GM10847 (cell line): Measurements from ENCODE around the gene MYH3.
A peak's percentile ranks its signal among the peaks of the same experiment; 100 is the strongest.

Experiments
- POLR2A ChIP-seq: IDR thresholded peaks from 2 replicates; pipeline ENCODE4 v1.6.1; 2011; ENCODE audit not compliant: insufficient read length; ENCODE audit errors: extremely low read depth

MYH3 gene

GRCh38 chr17:10657148-10657547 is at the start of gene MYH3:
Gene MYH3 (minus strand): TSS chr17:10657309. CDS start chr17:10655064, 2,245 bp downstream.
- TF ChIP-seq POLR2A = no peak

- TF ChIP-seq POLR2A = no peak
These were observed 48.6 kb upstream of the MYH3 start for GRCh38 chr17:10705727-10706126.

GRCh38 chr17:10702574-10702973 is 45.5 kb upstream of the MYH3 start:
- TF ChIP-seq POLR2A = no peak

DNA sequence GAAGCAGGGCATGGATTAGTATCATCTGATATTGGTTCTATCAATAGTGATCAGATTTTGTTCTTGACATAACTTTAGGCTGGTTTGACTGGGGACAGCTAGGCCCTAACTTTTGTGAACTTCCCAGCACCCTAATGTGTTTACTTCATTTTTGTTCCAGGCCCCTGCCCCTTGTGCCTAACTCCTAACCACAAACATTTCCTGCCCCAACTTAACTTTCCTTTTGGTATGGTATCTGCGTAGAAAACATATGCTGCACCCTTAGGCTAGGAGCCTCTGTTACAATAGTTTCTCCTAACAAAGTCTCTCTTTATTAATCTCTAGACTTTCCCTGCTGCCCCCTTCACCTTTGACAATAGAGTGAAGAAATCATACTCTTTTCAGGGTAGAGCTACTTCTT is 42.7 kb upstream of the MYH3 start:
- no peak for TF ChIP-seq POLR2A

DNA sequence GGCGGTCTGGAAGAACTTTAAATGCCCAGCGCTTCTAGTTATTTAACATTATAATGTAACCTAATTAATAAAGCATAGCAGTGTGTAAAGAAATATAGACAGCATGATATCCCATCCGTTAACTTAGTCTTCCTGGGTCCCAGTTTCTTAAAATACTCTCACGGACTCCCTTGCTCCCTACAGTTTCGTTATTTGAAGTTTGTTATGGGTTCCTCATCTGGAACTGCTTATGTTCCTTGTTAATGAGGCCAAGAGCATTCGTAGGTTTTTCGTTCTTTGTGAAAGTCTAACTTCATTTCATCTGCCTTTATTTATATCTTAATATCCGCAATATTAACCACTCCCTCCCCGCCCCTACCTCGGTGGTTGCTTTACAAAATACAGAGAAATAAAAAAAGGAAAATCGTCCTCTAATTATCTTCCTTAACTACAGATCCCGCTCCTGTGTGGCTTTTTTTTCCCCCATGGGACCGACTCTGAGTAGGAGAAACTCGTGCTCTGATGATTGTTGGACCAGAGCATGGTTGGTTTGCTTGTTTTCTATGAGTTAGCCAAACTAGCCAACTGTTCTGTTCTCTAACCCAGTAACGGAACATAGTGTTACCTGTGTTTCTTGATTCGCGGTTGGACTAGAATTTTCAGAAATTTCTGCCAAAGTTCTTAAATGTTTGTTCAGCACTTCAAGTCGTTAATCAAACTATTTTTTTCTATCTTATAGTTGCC is 41.1 kb upstream of the MYH3 start:
- TF ChIP-seq POLR2A = no peak

DNA sequence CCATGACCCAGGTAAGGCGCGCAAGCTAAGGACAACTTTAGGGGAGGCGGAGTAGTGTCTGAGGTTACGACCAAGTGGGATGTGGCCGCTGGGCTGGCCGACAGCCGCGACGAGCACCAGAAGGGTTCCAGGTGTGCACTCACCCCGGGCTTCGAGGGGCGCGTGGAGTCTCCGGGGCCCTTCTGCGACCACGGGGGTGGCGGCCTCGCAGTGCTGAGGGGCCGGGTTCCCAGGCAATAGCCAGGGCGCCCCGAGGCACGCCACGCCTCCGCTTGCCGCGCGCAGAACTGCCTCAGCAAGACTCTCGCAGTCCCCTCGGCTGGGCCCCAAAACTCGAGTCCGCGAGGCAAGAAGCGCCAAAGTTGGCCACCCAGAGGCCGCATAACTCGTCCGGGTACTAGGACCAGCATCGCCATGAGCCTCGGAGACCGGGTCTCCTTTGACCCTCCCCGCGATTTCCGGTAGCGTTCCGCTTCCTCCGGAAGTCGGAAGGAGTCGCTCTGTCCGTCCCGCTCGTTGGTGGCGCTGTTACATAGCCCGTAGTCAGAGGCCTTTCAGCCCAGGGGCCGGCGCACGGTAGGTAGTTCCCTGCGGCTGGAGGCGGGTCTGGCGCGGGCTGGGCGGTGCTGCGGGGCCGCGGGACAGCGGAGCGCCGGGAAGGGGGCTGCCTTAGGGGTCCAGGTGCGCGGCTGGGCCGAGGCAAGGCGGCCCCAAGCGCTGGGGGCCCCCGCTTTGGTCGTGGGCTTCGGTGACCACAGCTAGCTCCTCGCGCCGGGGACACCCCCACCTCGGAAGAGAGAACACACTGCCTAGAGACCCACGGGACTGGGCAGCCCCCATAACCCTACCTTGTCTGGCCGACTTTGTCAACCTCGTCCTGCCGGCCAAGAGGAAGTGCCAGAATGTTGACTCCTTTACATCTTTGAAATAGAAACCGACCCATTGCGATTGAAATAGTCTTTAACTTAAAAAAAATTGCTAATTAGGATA is 40.3 kb upstream of the MYH3 start, which contains the start of the genes ADPRM and SCO1:
Gene ADPRM, plus strand, starts transcription at position 503 of the 990 bp plus-strand sequence. CDS start 7,333 bp downstream, outside the sequence.
Gene SCO1, minus strand, starts transcription at position 442 of the 990 bp plus-strand sequence. Its CDS starts 26 bp downstream, at position 416.
- peak; percentile 93 for TF ChIP-seq POLR2A

- TF ChIP-seq POLR2A = no peak
These were observed 30.4 kb upstream of the MYH3 start for GRCh38 chr17:10687499-10687898.

DNA sequence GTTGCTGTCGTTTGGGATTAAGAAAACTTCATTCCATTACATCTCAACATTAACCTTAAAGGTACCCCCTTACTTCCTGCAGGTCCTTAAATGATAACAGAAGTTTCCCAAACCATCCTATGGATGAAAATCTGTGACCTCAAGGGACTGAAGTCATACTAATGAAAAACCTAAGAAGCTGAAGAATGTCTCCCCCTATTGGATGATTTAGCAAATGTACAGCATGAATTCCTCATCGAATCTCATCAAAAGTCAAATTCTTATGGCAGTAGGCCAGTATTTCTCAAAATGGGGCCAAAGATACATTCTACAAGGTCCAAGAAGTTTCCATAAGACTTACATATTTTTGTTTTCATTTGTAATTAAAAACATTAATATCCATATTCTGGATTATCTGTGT is 26.7 kb upstream of the MYH3 start:
- TF ChIP-seq POLR2A = no peak

DNA sequence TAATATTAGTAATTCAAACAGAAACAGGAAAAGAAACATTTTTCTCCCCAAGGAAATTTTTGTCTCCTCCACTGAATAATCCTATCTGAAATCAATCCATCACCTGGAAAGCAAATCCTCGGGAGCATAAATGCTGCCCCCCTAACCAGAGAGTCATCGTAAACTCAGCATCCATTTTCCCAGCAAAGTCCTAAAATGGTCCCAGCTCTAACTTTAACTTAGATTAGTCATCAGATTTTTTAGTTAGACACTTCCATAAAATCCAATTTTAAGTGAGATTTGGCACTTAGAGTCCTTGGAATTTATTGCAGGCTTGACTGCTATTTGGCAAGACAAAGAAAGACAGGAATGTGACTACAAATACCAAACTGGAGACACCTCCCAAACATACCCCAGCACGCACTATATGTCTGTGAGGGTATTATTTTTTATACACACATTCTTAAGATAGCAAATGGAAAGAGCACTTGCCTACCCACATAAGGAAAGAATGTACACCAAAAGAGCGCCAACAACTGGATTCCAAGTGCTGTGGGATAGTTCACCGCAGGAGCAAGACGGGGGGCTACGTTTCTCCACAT is 24.8 kb upstream of the MYH3 start:
- TF ChIP-seq POLR2A = no peak

DNA sequence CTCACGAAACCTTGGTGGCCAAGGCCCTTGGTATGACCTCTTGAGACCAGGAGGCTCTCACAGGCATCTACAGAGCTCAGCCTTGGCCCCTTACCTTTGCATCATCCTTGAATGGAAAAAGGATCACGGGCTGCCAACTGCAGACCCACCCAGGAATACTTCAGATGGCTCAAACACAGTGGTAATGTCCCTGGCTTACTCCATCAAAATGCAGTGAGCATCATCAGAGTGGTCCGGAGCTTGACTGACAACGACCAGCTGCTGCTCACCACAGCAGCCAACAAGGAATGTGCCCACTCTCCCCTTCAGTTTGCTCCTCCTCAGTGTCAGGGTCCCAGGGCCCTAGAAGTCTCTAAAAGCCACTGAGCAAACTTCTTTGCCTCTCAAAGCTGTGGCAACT is 17.6 kb upstream of the MYH3 start:
- TF ChIP-seq POLR2A = no peak

DNA sequence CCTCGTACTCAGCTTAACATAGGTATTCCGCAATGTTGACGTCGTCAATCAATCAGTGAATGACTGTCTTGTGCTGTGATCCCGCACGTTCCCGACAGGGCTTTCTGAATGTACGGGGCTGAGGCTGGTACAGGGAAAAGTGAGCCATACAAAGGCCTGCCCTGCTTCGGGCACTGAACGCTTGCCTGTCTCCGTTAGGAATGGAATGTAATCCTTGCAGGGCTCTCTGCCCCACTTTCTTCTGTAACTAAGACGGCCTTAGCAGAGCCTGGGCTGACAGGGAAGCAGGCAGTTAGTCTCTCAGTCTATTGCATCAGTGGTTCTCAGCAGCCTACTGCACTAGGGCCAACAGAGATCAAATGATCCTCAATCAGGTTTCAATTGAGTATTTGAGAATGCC is 16.2 kb upstream of the MYH3 start:
- no peak for TF ChIP-seq POLR2A

GRCh38 chr17:10668775-10669174 is 11.7 kb upstream of the MYH3 start:
- TF ChIP-seq POLR2A = no peak

- TF ChIP-seq POLR2A = no peak
These were observed 9.8 kb upstream of the MYH3 start for GRCh38 chr17:10666906-10667305.

GRCh38 chr17:10664571-10664970 is 7.5 kb upstream of the MYH3 start:
- no peak for TF ChIP-seq POLR2A

- no peak for TF ChIP-seq POLR2A
These were observed 6.1 kb upstream of the MYH3 start for GRCh38 chr17:10663231-10663630.
